C4-2B (cell line): Measurements from ENCODE around the gene GLRX2.

ENCODE experiments used
- ZFX ChIP-seq: fragments of 450-650 bp; IDR thresholded peaks from 2 replicates; pipeline ENCODE4 v1.6.1; 2017
- TF ChIP-seq, protein P1 (sequence below): fragments of 450-650 bp; conservative IDR thresholded peaks from 2 replicates; pipeline ENCODE4 v1.5.1; 2017; ENCODE audit warnings: mild to moderate bottlenecking

DNA sequence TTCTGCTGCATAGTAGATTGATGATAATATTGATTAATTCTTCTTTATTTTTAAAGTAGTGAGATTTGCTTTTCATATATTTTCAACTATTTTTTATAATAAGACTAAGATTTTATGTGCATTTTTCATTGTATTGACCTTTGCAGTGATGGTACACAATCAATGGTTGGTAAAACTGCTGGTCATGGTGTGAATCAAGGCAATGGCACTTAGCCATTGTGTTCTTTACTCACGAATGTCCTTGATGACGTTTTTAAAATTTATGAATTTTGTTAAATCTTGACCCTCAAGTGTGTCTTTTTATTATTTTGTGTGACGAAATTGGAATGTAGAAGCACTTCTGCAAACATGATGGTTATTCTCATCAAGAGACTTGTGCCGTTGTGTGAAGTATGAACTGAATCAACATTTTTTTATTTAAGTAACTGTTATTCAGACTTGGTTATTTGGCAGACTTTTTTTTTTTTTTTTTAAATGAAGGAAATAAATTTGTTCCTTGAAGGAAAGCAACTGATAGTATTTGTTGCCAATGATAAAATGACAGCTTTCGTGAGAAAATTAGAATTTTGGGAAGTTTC is 39.2 kb upstream of the GLRX2 start:
- TF ChIP-seq, protein P1, sequence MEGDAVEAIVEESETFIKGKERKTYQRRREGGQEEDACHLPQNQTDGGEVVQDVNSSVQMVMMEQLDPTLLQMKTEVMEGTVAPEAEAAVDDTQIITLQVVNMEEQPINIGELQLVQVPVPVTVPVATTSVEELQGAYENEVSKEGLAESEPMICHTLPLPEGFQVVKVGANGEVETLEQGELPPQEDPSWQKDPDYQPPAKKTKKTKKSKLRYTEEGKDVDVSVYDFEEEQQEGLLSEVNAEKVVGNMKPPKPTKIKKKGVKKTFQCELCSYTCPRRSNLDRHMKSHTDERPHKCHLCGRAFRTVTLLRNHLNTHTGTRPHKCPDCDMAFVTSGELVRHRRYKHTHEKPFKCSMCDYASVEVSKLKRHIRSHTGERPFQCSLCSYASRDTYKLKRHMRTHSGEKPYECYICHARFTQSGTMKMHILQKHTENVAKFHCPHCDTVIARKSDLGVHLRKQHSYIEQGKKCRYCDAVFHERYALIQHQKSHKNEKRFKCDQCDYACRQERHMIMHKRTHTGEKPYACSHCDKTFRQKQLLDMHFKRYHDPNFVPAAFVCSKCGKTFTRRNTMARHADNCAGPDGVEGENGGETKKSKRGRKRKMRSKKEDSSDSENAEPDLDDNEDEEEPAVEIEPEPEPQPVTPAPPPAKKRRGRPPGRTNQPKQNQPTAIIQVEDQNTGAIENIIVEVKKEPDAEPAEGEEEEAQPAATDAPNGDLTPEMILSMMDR = no peak
- no peak for TF ChIP-seq ZFX
